DMS 273 treated with DMSO at 0.1 percent for 48 hours (cell line): ENCODE measurements around the gene SARDH.
"Not testable (repeated sequence)": the region's sequence is repeated elsewhere in the genome, so short reads cannot be mapped to it uniquely, and the experiment has no call there.

Source experiments
- DNase-seq: peaks from one replicate; lab custom pipeline; 2025; lab: John Stamatoyannopoulos, UW

The SARDH gene

DNA sequence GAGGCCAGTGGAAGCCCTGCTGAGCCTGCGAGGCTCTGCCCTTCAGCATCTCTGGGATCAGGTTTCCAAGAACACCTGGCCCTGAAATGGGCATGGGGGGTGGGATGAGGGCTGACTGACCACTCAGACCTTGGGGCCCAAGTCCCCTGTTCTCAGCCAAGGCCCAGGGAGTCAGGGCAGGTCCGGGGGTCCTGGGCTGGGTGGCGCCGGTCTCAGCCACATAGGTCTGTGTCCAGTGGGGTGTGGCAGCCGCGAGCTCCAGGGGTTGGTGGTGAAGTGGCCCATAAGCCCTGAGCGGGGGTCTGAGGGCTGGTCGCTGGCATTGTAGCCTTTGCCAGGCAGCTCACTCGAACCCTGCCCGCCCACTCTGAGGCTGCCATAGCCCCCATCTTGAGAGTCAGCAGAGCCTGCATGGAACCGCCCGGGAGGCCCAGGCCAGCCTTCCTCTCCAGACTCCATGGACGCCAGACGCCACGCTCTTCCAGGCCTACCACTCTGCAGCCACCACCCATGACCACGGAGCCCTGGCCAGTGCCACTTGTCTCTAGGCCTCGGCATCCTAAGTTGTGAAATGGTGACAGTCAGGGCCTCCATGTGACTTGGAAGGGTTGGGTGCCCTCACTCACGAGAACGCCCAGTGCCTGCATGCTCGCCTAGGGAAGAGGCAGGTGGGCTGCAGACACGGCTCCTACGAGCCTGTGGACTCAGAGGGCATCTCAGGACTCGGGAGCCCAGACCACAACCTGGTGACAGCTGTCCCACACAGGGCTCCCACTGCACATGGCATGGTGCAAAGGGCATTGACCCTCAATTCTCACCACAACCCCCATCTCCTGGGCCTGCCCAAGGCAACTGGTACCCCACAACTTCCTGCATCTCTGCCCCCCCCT, 108.7 kb downstream of the SARDH start:
- no peak for DNase-seq

DNA sequence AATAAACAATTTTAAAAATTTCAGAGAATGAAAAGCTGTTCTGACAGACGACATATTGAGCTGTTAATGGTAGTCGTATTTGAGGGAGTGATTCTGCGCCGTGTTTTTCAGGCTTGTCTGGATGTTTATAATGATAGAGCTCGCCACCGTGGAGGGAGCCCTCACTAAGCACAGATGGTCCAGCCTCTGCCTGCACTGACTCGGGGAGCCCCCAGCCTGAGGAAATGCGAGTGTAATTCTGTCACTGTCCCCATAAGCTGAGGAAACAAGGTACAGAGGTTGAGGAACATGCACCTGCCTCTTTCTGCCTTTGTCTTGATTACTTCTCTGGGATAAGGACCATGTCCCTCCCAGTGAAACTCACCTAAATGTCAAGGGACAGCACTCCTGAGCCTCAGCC, 109.4 kb downstream of the SARDH start:
- DNase-seq = no peak

DNA sequence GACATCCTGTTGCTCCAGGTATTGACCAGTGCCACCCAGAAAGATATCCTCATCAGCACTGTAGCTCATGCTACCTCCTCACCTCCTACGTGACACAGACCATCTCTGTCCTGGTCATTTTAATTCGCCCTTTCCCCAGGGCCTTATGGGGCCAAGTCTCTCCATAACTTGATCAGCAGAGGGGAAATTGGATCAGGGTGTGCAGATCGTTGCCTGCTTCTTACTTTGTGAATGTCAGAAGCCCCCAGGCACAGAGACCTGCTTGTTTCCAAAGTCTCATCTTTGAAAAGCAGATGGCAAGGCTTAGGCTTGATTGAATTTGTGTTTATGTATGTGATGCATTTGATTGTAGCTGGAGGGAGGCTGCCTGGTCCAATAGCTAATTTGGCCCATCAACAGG, 110.8 kb downstream of the SARDH start:
- DNase-seq = no peak

DNA sequence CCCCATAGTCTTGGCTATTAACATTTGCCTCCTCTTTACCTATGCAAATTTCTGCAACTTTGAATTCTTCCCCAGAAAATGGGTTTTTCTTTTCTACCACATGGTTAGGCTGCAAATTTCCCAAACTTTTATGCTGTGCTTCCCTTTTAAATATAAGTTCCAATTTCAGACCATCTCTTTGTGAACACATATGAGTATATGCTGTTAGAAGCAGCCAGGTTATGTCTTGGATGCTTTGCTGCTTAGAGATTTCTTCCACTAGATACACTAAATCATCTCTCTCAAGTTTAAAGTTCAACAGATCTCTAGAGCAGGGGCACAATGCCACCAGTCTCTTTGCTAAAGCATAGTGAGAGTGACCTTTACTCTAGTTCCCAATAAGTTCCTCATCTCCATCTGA, 112.1 kb downstream of the SARDH start:
- not testable (repeated sequence) for DNase-seq

DNA sequence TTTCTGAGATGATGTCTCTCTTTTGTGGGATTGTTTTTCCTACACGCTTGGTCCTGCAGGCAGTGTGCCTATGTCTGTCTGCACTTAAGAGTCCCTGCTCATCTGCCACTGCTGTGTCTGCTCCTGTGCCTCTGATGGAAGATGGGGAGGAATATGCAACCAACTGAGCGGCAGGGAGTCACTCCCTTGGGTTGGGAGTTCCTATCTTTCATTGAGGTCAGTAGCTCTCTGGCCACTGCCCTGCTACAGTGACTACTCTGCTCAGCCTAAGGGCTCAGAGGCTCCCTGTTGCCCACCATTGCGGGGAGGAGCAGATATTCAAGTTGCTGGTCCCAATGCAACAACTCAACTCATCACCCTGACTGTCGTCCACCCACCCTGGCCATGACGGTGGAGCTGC, 115.6 kb downstream of the SARDH start:
- DNase-seq = no peak

DNA sequence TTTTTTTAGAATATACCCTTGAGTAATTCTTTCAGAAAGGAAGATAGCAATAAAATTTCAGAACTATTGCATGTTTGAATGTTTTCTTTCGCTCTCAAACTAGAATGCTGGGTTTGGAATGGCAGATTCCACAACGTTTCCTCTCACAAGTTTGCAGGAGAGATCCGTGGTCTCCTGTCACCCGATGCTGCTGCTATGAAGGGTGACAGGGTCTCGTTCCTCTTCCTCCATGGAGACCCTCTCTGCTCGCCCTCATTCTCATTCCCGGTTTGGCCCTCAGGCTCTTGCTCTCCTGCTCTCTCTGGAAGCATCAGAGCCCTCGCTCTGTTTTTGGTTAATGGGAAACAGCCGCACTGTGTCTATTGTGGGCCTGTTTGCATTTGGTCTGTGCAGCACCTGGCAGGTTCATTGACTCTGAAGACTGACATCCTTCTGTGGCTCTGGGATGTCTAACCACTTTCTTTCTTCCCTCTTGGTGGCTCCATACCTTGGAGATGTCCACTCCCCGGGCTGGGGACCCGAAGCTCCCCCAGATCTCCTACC, 116.4 kb downstream of the SARDH start:
- no peak for DNase-seq

DNA sequence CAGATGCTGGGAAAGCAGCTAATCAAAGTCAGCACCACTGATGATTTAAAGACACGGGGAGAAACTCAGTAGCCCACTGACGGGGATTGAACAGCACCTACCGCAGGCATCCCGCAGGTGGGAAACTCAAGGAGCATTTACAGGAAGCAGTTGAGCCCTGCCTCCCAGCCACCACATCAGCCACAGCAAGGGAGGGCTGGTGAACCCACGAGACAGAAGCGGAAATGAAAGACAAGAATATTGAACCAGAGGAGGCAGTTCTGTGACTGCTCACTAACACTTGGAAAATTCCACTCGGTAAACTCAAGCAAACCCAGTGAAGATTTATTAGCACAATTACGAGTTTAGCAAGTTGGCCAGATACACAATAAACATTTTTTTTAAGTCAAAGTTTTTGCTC, 118.4 kb downstream of the SARDH start:
- no peak for DNase-seq

DNA sequence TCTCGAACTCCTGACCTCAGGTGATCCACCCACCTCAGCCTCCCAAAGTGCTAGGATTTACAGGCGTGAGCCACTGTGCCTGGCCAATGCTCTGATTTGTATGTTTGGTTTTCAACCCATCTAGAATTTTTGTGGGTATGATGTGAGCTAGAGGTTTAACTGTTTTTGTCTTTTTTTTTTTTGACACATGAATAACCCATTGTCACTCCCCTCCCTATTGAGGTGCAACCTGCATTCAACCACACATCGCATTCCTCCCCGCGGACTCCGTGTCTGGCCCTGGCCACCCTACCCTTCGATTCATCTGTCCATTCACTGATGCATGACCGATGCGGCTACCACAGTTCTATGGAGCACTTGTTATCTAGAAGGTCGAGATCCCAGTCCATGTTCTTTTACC, 119.4 kb downstream of the SARDH start:
- no peak for DNase-seq

DNA sequence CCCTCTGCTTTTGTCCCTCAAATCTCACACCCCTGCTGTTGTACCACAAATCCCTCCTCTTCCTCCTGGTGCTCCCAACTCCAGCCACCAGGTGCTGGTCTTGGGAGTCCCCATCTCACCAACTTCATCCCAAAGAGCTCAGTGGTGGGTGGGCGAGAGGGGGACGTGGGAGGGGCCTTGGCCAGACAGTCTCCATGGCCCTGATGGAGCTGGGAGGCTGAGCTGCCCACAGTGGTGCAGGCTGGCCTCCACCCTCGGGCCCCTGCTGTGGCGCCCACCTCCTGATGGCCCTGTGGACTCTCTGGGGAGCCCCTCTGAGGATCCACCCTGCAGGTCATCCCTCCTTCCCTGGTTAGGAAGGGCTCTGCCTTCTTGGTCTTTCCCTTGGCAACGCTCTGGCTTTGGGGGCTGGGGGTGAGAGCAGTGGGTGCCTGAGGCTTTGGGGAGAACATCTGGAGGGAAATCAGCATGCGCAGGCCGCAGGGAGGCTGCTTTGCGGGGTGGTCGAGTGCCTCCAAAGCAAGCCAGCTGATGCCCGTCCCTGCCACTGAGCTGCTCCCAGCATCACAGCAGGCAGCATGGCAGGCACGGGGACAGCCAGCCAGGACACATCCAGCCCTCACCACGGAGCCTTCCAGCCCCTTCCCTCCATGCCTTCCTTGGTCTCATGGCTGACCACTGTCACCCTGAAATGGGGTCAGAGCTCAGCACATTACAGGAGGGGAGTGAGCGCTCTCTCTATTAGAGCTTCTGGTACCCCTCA, 121.3 kb downstream of the SARDH start:
- no peak for DNase-seq

DNA sequence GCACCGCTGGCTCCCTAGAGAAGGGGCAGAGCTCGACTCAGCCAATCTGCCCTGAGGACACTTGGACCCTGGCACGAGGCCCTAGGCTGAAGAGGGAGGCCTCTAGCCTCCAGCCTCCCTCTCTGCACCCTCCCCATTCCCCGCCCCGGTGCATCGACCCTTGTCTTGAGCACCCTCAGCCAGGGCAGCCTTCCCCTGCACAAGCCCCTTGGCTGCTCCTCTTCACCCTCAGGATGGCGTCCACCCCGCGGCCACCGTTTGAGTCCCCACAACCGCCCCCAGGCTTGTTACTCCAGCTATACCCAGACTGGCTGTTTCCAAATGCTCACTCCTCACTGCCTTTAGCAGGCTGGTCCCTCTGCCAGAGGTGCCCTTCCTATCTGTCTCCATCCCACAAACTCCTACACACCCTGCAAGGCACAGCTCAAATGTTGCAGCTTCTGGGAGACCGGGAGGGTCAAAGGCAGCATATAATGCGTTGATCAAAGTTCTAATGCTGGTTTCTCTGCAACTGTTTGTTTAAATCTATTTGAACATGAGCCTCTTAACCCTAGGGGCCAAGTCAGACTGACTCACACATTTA, 122.5 kb downstream of the SARDH start:
- no peak for DNase-seq

DNA sequence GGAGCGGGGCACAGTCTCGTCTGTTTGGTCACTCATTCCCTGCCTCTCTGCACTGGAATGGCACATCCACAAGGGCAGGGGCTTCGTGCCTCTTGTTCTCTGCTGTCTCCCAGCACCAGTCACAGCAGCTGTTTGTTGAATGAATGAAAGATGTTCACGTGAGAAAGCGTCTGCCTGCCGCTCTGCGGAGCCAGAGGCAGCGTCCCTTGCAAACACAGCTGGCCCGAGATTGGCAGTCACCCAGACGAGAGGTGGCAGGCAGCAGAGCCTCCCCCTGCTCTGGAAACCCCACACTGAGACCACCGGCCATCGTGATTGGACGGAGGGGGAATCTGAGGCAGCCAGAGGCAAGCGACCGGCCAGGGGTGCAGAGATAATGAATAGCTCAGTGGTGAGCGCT, 123.0 kb downstream of the SARDH start:
- no peak for DNase-seq

DNA sequence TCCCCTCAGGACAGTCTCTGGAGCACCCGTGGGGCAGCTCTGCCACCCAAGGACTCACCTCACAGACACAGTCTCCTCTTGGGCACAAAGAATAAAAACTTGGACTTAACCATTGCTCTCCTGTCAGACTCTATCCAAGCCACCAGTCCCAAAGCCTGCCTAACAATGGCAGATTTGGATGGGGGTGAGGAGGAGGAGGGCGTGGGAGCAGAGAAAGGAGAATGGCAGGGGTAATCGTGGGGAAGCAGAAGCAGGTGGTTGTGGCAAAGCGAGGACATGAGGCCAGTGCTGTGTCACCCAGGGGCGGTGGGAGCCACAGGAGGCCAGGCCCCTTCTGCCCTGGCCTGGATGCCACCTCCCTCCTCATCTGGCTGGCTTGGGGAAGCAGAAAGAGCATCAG, 123.5 kb downstream of the SARDH start:
- no peak for DNase-seq

DNA sequence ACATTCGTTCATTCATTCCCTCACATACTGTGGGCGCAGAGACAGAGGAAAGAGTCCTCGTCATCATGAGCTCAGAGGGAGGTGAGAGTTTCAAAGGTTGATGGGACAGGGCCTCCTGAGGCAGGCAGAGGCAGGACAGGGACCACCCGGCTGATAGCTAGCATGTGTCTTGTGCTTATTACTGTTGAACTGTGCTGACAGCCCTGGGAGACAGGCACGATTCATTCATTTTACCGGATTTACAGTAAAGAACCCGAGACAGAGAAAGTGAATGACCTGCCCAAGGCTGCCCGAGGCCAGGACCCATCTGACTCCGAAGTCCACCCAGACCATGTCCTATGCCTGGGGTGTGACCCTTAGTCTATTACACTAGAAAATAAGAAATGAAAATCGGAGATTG, 124.1 kb downstream of the SARDH start:
- no peak for DNase-seq
